ENCODE data around the gene UBXN4.
"Not testable (repeated sequence)": the region's sequence is repeated elsewhere in the genome, so short reads cannot be mapped to it uniquely, and the experiment has no call there.

Gene UBXN4

DNA sequence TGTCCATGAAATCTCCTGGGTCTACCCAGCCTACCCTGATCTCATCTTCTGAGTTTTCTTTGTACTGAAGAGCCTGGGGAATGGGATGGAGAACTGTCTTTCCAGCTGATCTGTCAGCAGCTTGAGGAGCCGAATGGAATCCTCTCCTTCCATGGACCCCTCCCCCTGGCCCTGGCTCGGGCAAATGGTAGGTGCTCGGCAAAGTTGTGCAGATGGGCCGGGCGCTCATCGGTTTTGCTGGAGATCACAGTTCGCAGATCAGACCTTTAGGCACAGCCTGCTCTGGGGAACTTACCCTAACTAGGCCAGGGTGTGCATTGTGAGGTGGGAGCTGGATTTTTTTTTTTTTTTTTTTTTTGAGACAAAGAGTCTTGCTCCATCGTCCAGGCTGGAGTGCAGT lies 55.0 kb downstream of the UBXN4 start:
- Histone ChIP-seq H3K27me3 (no peaks in the 10 kb centered on the region), H3K36me3 (peaks cover 0 to 11% (median under 1%) of the 10 kb centered on the region in 11 experiments; a peak in 5 of 22 replicates), H4K20me1 (no peaks in the 10 kb centered on the region), H3K9ac (no peak overlapping the region), H3K4me3 (no peak overlapping the region), H3K27ac (no peak overlapping the region), H3K4me1 (peaks cover 17 to 34% (median 27%) of the 10 kb centered on the region in 10 experiments; a peak in 19 of 20 replicates), H3K4me2 (no peak overlapping the region), H3K9me3 (replicated peaks in 1 of 11) (peaks cover 21 to 34% (median 24%) of the 10 kb centered on the region in 11 experiments)
- no peak for TF ChIP-seq Cebpa-rat (IDR thresholded peaks at IDR 0.05)

DNA sequence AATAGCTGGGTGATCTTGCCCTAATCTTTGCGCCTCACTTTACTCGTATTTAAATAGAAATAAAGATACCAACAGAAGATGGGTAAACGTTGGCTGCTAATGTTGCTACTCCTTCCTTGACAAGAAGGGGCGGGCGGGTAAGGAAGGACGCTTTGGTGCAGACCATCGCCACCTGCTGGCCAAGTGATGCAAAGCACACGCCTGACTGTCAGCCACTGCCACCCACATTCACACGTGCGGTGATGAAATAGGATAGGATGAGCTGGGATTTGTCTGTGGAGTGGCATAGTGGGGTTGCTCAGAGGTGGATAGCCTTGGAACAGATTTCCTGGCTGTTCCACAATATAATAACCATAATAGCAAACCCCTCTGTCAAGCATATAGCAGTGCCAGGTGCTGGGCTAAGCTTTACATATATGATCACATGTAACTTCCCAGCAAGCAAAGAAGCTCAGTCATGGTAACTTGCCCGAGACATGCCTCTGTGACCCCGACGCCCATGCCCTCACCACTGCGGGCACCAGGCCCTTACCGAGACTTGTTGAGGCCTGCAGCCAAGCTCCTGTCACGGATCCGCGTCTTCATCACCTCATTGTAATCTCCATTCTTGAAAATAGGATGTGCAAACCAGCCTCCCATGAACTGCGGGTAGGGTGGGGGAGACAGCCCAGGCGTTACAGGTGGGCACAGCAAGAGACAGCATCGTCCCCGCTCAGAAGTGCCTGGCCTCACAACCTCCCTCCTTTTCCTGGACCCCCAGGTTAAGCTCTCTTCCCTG lies 56.0 kb downstream of the UBXN4 start:
- Histone ChIP-seq H4K20me1 (no peaks in the 10 kb centered on the region), H3K9me3 (replicated peaks in 1 of 11) (peaks cover 29 to 36% (median 34%) of the 10 kb centered on the region in 11 experiments), H3K4me1 (peaks cover 12 to 23% (median 20%) of the 10 kb centered on the region in 10 experiments; a peak in 19 of 20 replicates), H3K4me2 (peak overlapping the region in 3 of 11 experiments; percentile 3 to 49 (median 23); a peak in 2 of 22 replicates), H3K36me3 (peaks cover 0 to 13% (median 4%) of the 10 kb centered on the region in 11 experiments; a peak in 5 of 22 replicates), H3K27ac (no peak overlapping the region), H3K4me3 (no peak overlapping the region), H3K27me3 (no peaks in the 10 kb centered on the region), H3K9ac (no peak overlapping the region)
- TF ChIP-seq Cebpa-rat (IDR thresholded peaks at IDR 0.05), result no peak

DNA sequence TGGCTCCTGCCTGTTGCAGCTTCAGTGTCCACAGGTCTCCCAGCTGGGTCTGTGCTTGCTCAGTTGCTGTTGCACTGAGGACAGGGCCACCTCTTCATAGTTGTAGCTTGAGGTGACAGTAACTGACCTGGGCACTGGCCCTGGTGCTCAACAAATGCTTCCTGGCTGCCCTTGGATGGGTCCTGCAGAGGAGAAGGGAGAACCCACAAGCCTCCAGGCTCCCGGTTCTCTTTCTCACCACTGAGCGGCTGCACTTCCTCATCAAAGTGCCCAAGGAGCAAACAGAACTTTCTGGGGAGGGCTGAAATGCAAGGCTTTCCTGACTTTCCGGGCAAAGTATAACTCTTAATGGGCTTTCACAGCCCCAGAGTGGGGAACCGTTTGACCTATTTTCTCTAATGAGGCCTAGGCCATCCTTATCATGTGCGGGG lies 56.6 kb downstream of the UBXN4 start:
- peak overlapping the region in 5 of 11 experiments; percentile 3 to 49 (median 18); a peak in 3 of 22 replicates for H3K4me2 ChIP-seq
- TF ChIP-seq Cebpa-rat (IDR thresholded peaks at IDR 0.05), result no peak
- no peak overlapping the region for H3K9ac ChIP-seq
- peaks cover 29 to 36% (median 34%) of the 10 kb centered on the region in 11 experiments for H3K9me3 ChIP-seq (replicated peaks in 1 of 11)
- H3K27me3 ChIP-seq, result no peaks in the 10 kb centered on the region
- H3K4me3 ChIP-seq, result no peak overlapping the region
- peaks cover 10 to 23% (median 18%) of the 10 kb centered on the region in 10 experiments; a peak in 19 of 20 replicates for H3K4me1 ChIP-seq
- no peak overlapping the region for H3K27ac ChIP-seq
- H3K36me3 ChIP-seq, result peaks cover 0 to 13% (median 4%) of the 10 kb centered on the region in 11 experiments; a peak in 5 of 22 replicates
- H4K20me1 ChIP-seq, result no peaks in the 10 kb centered on the region

DNA sequence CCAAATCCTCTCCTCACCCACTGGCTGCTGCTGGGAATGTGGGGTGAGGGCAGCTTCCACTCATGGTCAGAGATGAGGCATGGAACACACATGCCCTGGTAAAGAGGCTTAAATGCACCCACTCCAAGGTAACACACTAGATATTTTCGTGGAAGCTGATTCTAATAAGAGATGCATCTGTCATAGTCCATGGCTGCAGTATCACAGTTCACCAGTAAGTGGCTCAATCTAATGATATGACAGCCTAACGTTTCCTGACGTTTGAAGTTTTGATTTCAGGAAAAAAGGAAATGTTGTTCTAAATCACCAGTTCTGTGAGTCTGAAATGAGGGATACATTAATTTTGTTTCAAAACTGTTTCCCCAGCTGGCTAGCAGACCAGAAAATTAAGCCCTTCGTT lies 57.1 kb downstream of the UBXN4 start:
- H3K27ac ChIP-seq, result no peak overlapping the region
- no peak overlapping the region for H3K9ac ChIP-seq
- H3K36me3 ChIP-seq, result peaks cover 0 to 13% (median 4%) of the 10 kb centered on the region in 11 experiments; a peak in 5 of 22 replicates
- peak overlapping the region in 5 of 11 experiments; percentile 3 to 49 (median 18); a peak in 3 of 22 replicates for H3K4me2 ChIP-seq
- TF ChIP-seq Cebpa-rat (IDR thresholded peaks at IDR 0.05), result no peak
- no peaks in the 10 kb centered on the region for H3K27me3 ChIP-seq
- no peaks in the 10 kb centered on the region for H4K20me1 ChIP-seq
- H3K4me3 ChIP-seq, result no peak overlapping the region
- peaks cover 10 to 23% (median 18%) of the 10 kb centered on the region in 10 experiments; a peak in 19 of 20 replicates for H3K4me1 ChIP-seq
- H3K9me3 ChIP-seq (replicated peaks in 1 of 11), result peaks cover 29 to 36% (median 34%) of the 10 kb centered on the region in 11 experiments

DNA sequence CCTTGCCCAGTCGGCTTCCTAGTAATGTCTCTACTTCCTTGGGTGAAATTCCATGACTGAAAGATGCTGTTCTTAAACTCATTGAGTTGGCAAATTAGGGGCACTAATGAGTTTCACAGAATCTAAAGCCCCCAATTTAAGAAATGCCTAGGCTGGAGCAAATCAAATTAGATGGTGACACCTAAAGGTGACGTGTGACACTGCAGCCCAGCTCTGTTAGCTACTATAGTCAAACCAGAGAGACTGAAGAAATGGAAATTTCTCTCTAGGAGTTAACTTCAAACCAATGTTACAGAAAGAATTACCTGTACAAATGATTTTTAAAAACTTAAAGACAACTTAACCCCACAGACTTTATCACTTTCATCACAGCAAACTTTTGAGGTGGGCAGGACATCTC lies 58.1 kb downstream of the UBXN4 start:
- H3K36me3 ChIP-seq, result peaks cover 0 to 13% (median 4%) of the 10 kb centered on the region in 11 experiments; a peak in 5 of 22 replicates
- H3K27me3 ChIP-seq, result no peaks in the 10 kb centered on the region
- TF ChIP-seq Cebpa-rat (IDR thresholded peaks at IDR 0.05), result no peak
- H3K9me3 ChIP-seq (replicated peaks in 1 of 11), result peaks cover 29 to 36% (median 34%) of the 10 kb centered on the region in 11 experiments
- no peak overlapping the region for H3K4me3 ChIP-seq
- no peaks in the 10 kb centered on the region for H4K20me1 ChIP-seq
- no peak overlapping the region for H3K4me2 ChIP-seq
- no peak overlapping the region for H3K9ac ChIP-seq
- peaks cover 5 to 18% (median 13%) of the 10 kb centered on the region in 10 experiments; a peak in 19 of 20 replicates for H3K4me1 ChIP-seq
- no peak overlapping the region for H3K27ac ChIP-seq

DNA sequence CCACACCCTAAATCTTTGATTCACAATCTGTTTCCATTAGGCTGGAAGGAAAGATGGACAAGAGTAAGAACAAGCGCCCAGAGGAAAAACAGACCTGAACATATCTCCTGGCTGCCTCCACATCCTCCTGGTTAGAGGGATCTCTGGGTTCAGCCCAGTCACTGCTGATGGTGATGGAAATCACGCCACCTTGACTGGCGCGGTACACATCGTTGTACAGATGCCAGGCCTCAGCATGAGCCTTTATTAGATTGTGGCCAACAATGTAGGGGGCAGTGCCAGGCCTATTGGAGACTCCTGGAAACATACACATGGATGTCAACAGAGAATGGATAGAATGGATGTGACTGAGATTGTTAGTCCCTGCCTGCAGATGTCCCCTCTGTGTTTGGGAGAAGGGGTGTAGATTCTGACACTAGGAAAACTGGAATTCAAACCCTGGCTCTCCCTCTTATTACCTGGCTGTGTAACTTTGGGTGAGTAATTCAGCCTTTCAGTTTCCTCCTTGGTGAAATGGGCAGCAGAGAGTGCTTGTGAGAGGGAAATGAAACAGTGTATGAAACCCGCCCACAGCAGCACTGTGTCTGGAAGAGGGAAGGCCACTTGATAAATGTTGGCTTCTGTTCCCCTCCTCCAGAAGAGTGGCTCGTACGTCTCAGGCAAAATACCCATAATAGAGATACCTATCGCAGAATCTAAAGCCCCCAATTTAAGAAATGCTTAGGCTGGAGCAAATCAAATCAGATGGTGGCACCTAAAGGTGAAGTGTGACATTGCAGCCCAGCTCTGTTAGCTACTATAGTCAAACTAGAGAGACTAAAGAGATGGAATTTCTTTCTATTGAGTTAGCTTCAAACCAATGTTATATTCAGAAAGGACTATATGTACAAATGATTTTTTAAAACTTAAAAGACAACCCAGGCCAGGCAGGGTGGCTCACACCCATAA lies 59.1 kb downstream of the UBXN4 start:
- H4K20me1 ChIP-seq, result no peaks in the 10 kb centered on the region

DNA sequence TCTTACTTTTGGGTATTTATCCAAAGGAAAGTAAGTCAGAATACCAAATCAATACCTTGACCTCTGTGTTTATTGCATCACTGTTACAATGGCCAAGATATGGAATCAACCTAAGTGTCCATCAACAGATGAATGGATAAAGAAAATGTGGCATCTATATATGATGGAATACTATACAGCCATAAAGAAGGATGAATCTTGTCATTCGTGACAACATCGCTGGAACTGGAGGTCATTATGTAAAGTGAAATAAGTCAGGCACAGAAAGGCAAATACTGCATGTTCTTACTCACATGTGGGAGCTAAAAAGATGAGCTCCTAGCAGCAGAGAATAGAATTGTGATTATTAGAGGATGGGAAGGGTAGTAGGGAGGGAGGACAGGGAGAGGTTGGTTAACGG lies 60.7 kb downstream of the UBXN4 start:
- Histone ChIP-seq H3K27me3 (no peaks in the 10 kb centered on the region), H3K36me3 (peaks cover 0 to 13% (median 4%) of the 10 kb centered on the region in 11 experiments; a peak in 5 of 22 replicates), H3K9me3 (replicated peaks in 1 of 11) (peaks cover 29 to 36% (median 34%) of the 10 kb centered on the region in 11 experiments), H3K9ac (no peak overlapping the region), H3K27ac (no peak overlapping the region), H3K4me2 (no peak overlapping the region), H3K4me1 (peaks cover 0 to 17% (median 8%) of the 10 kb centered on the region in 10 experiments; a peak in 10 of 20 replicates), H3K4me3 (no peak overlapping the region), H4K20me1 (no peaks in the 10 kb centered on the region)
- no peak for TF ChIP-seq Cebpa-rat (IDR thresholded peaks at IDR 0.05)

More for the DNA sequence above, 59.1 kb downstream of the UBXN4 start:
- Histone ChIP-seq H3K9ac (no peak overlapping the region), H3K36me3 (peaks cover 0 to 13% (median 4%) of the 10 kb centered on the region in 11 experiments; a peak in 5 of 22 replicates), H3K4me1 (peaks cover 0 to 17% (median 8%) of the 10 kb centered on the region in 10 experiments; a peak in 10 of 20 replicates), H3K4me2 (no peak overlapping the region), H3K27me3 (no peaks in the 10 kb centered on the region), H3K4me3 (no peak overlapping the region; a peak in 1 of 20 replicates), H3K9me3 (replicated peaks in 1 of 11) (peaks cover 29 to 36% (median 34%) of the 10 kb centered on the region in 11 experiments), H3K27ac (no peak overlapping the region)
- no peak for TF ChIP-seq Cebpa-rat (IDR thresholded peaks at IDR 0.05)

DNA sequence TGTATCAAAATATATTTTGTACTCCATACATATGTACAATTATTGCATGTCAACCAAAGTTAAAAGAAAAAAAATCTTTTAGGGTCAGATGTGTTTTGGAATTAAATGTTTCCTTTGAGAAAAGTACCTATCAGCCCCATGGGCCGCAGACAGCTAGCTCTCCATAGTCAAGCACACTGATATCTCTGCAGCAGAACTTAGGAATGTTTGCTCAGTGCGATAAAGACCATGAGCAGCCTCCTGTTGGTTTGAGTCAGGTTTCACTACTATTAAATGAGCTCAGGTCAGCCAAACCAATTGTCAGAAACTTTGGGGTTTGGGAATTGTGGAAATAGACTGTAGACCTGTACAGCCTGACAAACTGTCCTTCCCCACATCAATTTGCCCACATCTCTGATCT lies 61.6 kb downstream of the UBXN4 start:
- Histone ChIP-seq H3K4me3 (no peak overlapping the region), H3K9me3 (replicated peaks in 1 of 11) (peaks cover 29 to 36% (median 34%) of the 10 kb centered on the region in 11 experiments), H3K4me2 (no peak overlapping the region), H4K20me1 (no peaks in the 10 kb centered on the region), H3K27me3 (no peaks in the 10 kb centered on the region), H3K9ac (no peak overlapping the region), H3K27ac (no peak overlapping the region), H3K36me3 (peaks cover 0 to 13% (median 4%) of the 10 kb centered on the region in 11 experiments; a peak in 5 of 22 replicates), H3K4me1 (peaks cover 0 to 10% (median 4%) of the 10 kb centered on the region in 10 experiments; a peak in 10 of 20 replicates)
- no peak for TF ChIP-seq Cebpa-rat (IDR thresholded peaks at IDR 0.05)

DNA sequence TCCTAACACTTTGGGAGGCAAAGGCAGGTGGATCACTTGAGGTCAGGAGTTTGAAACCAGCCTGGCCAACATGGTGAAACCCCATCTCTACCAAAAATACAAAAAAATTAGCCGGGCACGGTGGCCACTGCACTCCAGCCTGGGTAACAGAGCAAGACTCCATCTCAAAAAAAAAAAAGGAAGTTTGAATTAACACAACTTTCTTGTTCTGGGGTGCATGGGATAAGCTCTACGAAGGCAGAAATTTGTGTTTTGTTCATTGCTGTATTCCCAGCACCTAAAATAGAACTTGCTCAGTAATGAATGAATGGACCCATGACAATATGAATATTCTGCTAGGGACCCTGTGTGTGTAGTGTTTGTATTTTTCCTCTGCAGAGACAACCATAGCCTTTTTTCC lies 66.2 kb downstream of the UBXN4 start:
- not testable (repeated sequence) for H3K9ac ChIP-seq; H3K27me3 ChIP-seq; H3K27ac ChIP-seq; H3K4me1 ChIP-seq; H3K36me3 ChIP-seq; H3K4me3 ChIP-seq; H4K20me1 ChIP-seq; H3K4me2 ChIP-seq; H3K9me3 ChIP-seq (replicated peaks in 1 of 11)

All from BLaER1 treated with 17β-estradiol and CSF1 and Interleukin-3, amounts not matched to agents 10 nM and 100 nM (cell line).